GM13976 (cell line): ENCODE measurements around the gene CBFA2T3.

ENCODE experiments used
- DNase-seq: peaks from one replicate; pipeline ENCODE4 v3.0.0; 2012; ENCODE audit warnings: low spot score
- in situ Hi-C: fragments of 300-500 bp; cut with MboI; formaldehyde crosslinking; loops from one replicate; pipeline ENCODE4 v1.12.0; 2022; ENCODE audit warnings: low sequenced_read_pairs, mixed read lengths, inconsistent platforms; ENCODE audit not compliant: unreplicated experiment
- TF ChIP-seq, protein P1 (sequence below): IDR thresholded peaks from 2 replicates; pipeline ENCODE4 v1.5.1; 2012; ENCODE audit warnings: borderline replicate concordance, mild to moderate bottlenecking; ENCODE audit not compliant: insufficient read depth; ENCODE audit errors: extremely low read depth, missing control alignments, control extremely low read depth

The CBFA2T3 gene

DNA sequence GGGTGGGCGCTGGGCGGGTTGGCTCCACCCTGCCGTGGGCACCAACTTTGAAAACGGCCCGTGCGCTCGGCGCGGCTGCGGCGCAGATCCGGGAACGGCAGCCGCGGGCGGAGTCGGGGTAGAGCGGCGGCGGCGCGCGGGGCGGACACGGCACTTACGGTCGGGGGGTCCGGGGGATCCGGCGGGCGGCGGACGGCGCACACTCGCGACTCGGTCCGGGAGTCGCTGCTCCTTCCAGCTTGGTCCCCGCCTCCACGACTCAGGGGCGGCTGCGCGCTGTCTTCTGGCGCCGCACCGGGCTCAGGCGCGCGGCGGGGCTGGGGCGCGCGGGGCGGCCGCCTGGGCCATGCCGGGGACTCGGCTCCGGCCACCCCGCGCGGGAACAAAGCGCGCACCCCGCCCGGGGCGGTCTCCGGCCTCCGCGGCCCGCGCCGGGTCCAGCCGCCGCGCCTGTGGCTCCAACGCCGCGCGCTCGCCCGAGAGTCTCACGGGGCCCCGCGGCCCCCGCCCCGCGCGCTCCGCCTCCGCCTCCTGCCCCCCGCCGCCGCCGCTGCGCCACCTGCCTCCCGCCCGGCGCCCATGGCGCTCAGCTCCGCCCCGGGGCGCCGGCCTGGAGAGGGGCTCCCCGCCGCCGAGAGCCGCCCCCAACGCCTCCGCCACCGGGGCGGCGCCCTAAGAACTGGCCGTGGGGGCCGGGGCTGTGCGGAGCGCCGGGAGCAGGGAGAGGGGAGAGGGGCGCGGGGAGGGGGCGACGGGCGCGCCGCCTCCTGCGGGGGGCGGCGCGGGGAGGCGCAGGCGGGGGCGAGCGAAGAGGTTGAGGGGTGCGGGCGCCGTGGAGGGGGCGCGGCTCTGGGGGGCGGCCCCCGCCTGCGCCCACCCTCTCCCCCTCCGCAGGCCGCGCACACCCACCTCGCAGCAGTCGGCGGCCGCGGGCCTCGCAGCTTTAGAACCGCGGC lies 35.9 kb downstream of the CBFA2T3 start:
- DNase-seq: peak; percentile 79
- TF ChIP-seq, protein P1, sequence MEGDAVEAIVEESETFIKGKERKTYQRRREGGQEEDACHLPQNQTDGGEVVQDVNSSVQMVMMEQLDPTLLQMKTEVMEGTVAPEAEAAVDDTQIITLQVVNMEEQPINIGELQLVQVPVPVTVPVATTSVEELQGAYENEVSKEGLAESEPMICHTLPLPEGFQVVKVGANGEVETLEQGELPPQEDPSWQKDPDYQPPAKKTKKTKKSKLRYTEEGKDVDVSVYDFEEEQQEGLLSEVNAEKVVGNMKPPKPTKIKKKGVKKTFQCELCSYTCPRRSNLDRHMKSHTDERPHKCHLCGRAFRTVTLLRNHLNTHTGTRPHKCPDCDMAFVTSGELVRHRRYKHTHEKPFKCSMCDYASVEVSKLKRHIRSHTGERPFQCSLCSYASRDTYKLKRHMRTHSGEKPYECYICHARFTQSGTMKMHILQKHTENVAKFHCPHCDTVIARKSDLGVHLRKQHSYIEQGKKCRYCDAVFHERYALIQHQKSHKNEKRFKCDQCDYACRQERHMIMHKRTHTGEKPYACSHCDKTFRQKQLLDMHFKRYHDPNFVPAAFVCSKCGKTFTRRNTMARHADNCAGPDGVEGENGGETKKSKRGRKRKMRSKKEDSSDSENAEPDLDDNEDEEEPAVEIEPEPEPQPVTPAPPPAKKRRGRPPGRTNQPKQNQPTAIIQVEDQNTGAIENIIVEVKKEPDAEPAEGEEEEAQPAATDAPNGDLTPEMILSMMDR: no peak
- in situ Hi-C loops: no loop called here

- DNase-seq: peak; percentile 69
- in situ Hi-C loops: loop anchor here (10.0 kb wide), 1 partner anchor 225 kb away; no protein-coding TSS in a partner anchor
- TF ChIP-seq, protein P1: no peak
Observed at GRCh38 chr16:88939972-88940861, 36.8 kb downstream of the CBFA2T3 start.

GRCh38 chr16:88939245-88939971 lies 37.6 kb downstream of the CBFA2T3 start:
- TF ChIP-seq, protein P1: no peak
- in situ Hi-C loops: loop anchor here (10.0 kb wide), 1 partner anchor 225 kb away; no protein-coding TSS in a partner anchor
- no peak for DNase-seq

- DNase-seq: no peak
- TF ChIP-seq, protein P1: no peak
- in situ Hi-C loops: loop anchor here (10.0 kb wide), 1 partner anchor 226 kb away; no protein-coding TSS in a partner anchor
Observed at GRCh38 chr16:88938777-88939244, 38.2 kb downstream of the CBFA2T3 start.

- no peak for DNase-seq
- in situ Hi-C loops: loop anchor here (10.0 kb wide), 1 partner anchor 227 kb away; no protein-coding TSS in a partner anchor
- TF ChIP-seq, protein P1: no peak
Observed at GRCh38 chr16:88938119-88938776, 38.8 kb downstream of the CBFA2T3 start.
